Neural progenitor cell (in vitro differentiated cells): ENCODE results near the gene LYST.

ENCODE experiments used
- EZH2phosphoT487 ChIP-seq: fragments of 200-600 bp; sonication (generic); IDR thresholded peaks from 2 replicates; pipeline ENCODE4 v1.6.1; 2017; ENCODE audit warnings: antibody characterized with exemption
- TF ChIP-seq, protein P1 (sequence below): fragments of 200-600 bp; sonication (generic); IDR thresholded peaks from 2 replicates; pipeline ENCODE4 v1.5.1; 2017; ENCODE audit warnings: antibody characterized with exemption, mild to moderate bottlenecking

DNA sequence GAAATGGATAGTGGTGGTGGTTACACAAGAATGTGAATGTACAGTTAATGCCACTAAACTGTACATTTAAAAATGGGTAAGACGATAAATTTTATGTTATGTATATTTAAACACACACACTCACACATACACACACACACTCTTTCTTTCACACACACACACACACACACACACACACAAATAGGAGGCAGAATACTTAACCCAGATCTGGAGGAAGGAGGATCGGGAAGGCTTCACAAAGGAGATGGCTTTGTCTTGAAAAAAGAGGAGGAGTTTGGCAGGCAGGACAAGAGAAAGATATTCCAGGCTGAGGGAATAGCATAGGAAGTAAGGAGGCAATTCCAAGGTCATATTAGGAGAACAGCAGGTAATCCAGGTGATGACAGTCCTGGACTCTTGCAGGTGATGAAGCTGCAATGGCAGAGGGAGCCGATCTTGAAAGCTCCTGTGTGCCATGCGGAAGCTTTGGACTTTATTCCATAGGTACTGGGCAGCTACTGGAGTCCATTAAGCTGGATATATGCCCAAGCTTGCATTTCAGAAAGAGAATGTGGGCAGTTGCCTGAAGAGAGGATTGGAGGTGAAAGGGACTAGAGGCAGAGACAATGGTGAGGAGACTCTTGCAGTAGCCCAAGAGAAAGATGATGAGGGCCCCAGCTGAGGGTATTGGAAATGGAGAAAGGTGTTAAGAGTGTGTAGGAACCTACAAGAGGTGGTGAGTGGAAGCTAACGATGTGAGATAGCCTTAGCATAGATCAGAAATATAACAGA is 15.4 kb upstream of the LYST start:
- TF ChIP-seq, protein P1, sequence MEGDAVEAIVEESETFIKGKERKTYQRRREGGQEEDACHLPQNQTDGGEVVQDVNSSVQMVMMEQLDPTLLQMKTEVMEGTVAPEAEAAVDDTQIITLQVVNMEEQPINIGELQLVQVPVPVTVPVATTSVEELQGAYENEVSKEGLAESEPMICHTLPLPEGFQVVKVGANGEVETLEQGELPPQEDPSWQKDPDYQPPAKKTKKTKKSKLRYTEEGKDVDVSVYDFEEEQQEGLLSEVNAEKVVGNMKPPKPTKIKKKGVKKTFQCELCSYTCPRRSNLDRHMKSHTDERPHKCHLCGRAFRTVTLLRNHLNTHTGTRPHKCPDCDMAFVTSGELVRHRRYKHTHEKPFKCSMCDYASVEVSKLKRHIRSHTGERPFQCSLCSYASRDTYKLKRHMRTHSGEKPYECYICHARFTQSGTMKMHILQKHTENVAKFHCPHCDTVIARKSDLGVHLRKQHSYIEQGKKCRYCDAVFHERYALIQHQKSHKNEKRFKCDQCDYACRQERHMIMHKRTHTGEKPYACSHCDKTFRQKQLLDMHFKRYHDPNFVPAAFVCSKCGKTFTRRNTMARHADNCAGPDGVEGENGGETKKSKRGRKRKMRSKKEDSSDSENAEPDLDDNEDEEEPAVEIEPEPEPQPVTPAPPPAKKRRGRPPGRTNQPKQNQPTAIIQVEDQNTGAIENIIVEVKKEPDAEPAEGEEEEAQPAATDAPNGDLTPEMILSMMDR, result no peak
- TF ChIP-seq EZH2phosphoT487, result no peak
